ENCODE measurements around the gene CRYGD. TPM values are rescaled to one million over a fixed set of nuclear protein-coding genes. Genes with fewer than 3 reads are reported as not detected.

The CRYGD gene
- total and polyA plus RNA-seq, 2 of the 4 experiments (the other 2 are of a cell fraction): not detected

GRCh38 chr2:208130712-208131110 lies 6.4 kb upstream of the CRYGD start:
- Histone ChIP-seq H3K9me1 (ENCODE audit: insufficient read depth, low read length) (no peaks in the 10 kb centered on the region), H4K5ac (ENCODE audit: low read depth, low read length) (no peak overlapping the region), H2BK120ac (ENCODE audit: low read depth, low read length) (no peak overlapping the region), H3K4me1 (ENCODE audit: control insufficient read depth, insufficient read depth, low read length) (no peaks in the 10 kb centered on the region), H3K27me3 (ENCODE audit: control insufficient read depth, insufficient read depth, low read length) (peaks cover 1% of the 10 kb centered on the region; the same call in 1 of the 2 replicates), H2AK5ac (ENCODE audit: low read depth, low read length) (no peak overlapping the region), H3K36me3 (ENCODE audit: control insufficient read depth, insufficient read depth, low read length) (no peaks in the 10 kb centered on the region), H3K23ac (ENCODE audit: low read depth, low read length) (no peak overlapping the region), H3K14ac (replicated peaks; ENCODE audit: low read depth, low read length) (no peak overlapping the region), H3K18ac (ENCODE audit: low read depth, low read length) (no peak overlapping the region), H2AK9ac (replicated peaks; ENCODE audit: low read depth, low read length, poor library complexity) (no peak overlapping the region), H4K8ac (ENCODE audit: low read depth in 2 of 2, low read length in 2 of 2) (no peak overlapping the region), H3K27ac (ENCODE audit: insufficient read depth, low read length) (no peak overlapping the region), H3K79me1 (ENCODE audit: low read depth in 1 of 2, low read length in 2 of 2) (no peaks in the 10 kb centered on the region), H3K4me3 (ENCODE audit: insufficient read depth, low read depth, low read length) (no peak overlapping the region), H2BK5ac (ENCODE audit: low read depth, low read length, poor library complexity, severe bottlenecking) (no peak overlapping the region), H4K91ac (ENCODE audit: insufficient read depth, low read depth, low read length) (no peak overlapping the region), H3K56ac (ENCODE audit: extremely low read depth, insufficient read depth, low read length) (no peak overlapping the region), H3K4me2 (ENCODE audit: low read depth, low read length) (no peak overlapping the region), H2BK20ac (ENCODE audit: low read depth, low read length) (no peak overlapping the region), H3K4ac (ENCODE audit: low read depth, low read length) (no peak overlapping the region), H3K9ac (ENCODE audit: low read depth, low read length) (no peak overlapping the region), H4K20me1 (ENCODE audit: insufficient read depth, low read length) (no peaks in the 10 kb centered on the region), H2BK15ac (ENCODE audit: low read depth, low read length) (no peak overlapping the region), H3K9me3 (ENCODE audit: control insufficient read depth, insufficient read depth, low read length) (no peaks in the 10 kb centered on the region), H2AFZ (replicated peaks; ENCODE audit: low read length, poor library complexity) (no peak overlapping the region)
- dilution Hi-C loops (cut with HindIII; ENCODE audit: low sequenced_read_pairs, unreplicated experiment): no loop called here
- ATAC-seq (ENCODE audit: low read depth) (no peak), DNase-seq (no peak)
- in situ Hi-C loops (cut with MboI; ENCODE audit: low sequenced_read_pairs): no loop called here
- intact Hi-C loops (cut with micrococcal nuclease): no loop called here
- ChIA-PET POLR2A (ENCODE audit: unreplicated experiment) (no interaction called here), CTCF (interaction anchor here (1.0 kb wide), 1 partner anchor 17 kb away, joined by 3 read pairs; no protein-coding TSS in a partner anchor)
- WGBS, 2 experiments (ENCODE audit: extremely low coverage in 2 of 2, insufficient read length in 1 of 2): 19% methylated on average over 2 of the region's 6 CpGs; no CpG with 5 or more reads in 1 of the 2 experiments
- TF ChIP-seq POLR2A (IDR thresholded peaks at IDR 0.05; ENCODE audit: low read depth, low read length): no peak
- no peak for TF ChIP-seq MXI1 (IDR thresholded peaks at IDR 0.05; ENCODE audit: borderline replicate concordance, low read depth, low read length)
- TF ChIP-seq USF2 (IDR thresholded peaks at IDR 0.05; ENCODE audit: low read depth, low read length): no peak
- TF ChIP-seq RFX5 (IDR thresholded peaks at IDR 0.05; ENCODE audit: low read depth, low read length): no peak
- no peak for TF ChIP-seq MAZ (IDR thresholded peaks at IDR 0.05; ENCODE audit: borderline replicate concordance, low read depth, low read length)
- no peak for TF ChIP-seq CTCF (conservative IDR thresholded peaks at IDR 0.05; ENCODE audit: low read depth, low read length)
- TF ChIP-seq RCOR1 (IDR thresholded peaks at IDR 0.05; ENCODE audit: insufficient replicate concordance, low read length): no peak
- no peak for TF ChIP-seq CHD1 (IDR thresholded peaks at IDR 0.05; ENCODE audit: low read depth, low read length)
- no TSS peak for BruUV-seq (replicated peaks)

Data from IMR-90 (cell line).